HCT116 (cell line): ENCODE results near the gene CENPC. TPM values are rescaled to one million over a fixed set of nuclear protein-coding genes. Genes with fewer than 3 reads are reported as not detected.

ENCODE experiments used
- total RNA-seq: library from RNA; stranded (reverse); gene quantifications from one replicate; pipeline ENCODE4 v1.2.1, GENCODE V29; 2021; ENCODE audit not compliant: unreplicated experiment

Gene CENPC
- total RNA-seq, 1 experiment from 2014 or later, result 15.4 TPM

Other genes starting within 250 kb of the CENPC start
- gene STAP1, start 13.2 kb upstream of the CENPC start, total RNA-seq, result not detected
- gene UBA6, start 155.7 kb upstream of the CENPC start, total RNA-seq, result 98.9 TPM
- gene GNRHR, start 208.9 kb upstream of the CENPC start, total RNA-seq, result not detected